ENCODE data around the gene CYRIA.

GRCh38 chr2:16637304-16637703 lies 28.3 kb downstream of the CYRIA start:
- no peak for TF ChIP-seq CTCF (IDR thresholded peaks at IDR 0.05)
- TF ChIP-seq POLR2A (IDR thresholded peaks at IDR 0.05), result no peak

Data from ovary (tissue), 3 donors.